ENCODE measurements around the gene KIT. TPM values are rescaled to one million over a fixed set of nuclear protein-coding genes. Genes with fewer than 3 reads are reported as not detected.

KIT gene
- total and polyA plus RNA-seq, 2 donors from 2014 or later, result 7.7 to 38.1 TPM

- Histone ChIP-seq H3K9me3 (ENCODE audit: control insufficient read depth in 2 of 3, insufficient read depth in 1 of 3, low read length in 3 of 3) (no peaks in the 10 kb centered on the region), H3K4me3 (ENCODE audit: low read length in 3 of 3) (no peak overlapping the region), H3K27me3 (ENCODE audit: control insufficient read depth, insufficient read depth, low read length) (no peaks in the 10 kb centered on the region), H3K27ac (ENCODE audit: low read depth in 2 of 2, low read length in 2 of 2) (no peak overlapping the region), H3K36me3 (ENCODE audit: control insufficient read depth in 2 of 3, insufficient read depth in 3 of 3, low read length in 3 of 3) (no peaks in the 10 kb centered on the region), H3K4me1 (ENCODE audit: control insufficient read depth in 2 of 3, insufficient read depth in 2 of 3, low read depth in 1 of 3, low read length in 3 of 3) (no peaks in the 10 kb centered on the region), H3K9ac (ENCODE audit: low read length in 3 of 3) (no peak overlapping the region)
- no peak for FAIRE-seq
- no peak for TF ChIP-seq CTCF (IDR thresholded peaks at IDR 0.05; ENCODE audit: borderline replicate concordance, extremely low read depth, insufficient read depth)
- intact Hi-C loops (cut with DNase I), result no loop called here
- DNase-seq, result no peak
Measured at GRCh38 chr4:54741202-54741601, 83.4 kb downstream of the KIT start.

GRCh38 chr4:54742636-54743399, 85.1 kb downstream of the KIT start:
- intact Hi-C loops (cut with DNase I), result no loop called here
- H3K36me3 ChIP-seq (ENCODE audit: control insufficient read depth in 2 of 3, insufficient read depth in 3 of 3, low read length in 3 of 3), result no peaks in the 10 kb centered on the region
- H3K9me3 ChIP-seq (ENCODE audit: control insufficient read depth in 2 of 3, insufficient read depth in 1 of 3, low read length in 3 of 3), result no peaks in the 10 kb centered on the region
- no peak for FAIRE-seq
- TF ChIP-seq CTCF (IDR thresholded peaks at IDR 0.05; ENCODE audit: borderline replicate concordance, extremely low read depth, insufficient read depth), result no peak
- H3K9ac ChIP-seq (ENCODE audit: low read length in 3 of 3), result no peak overlapping the region
- H3K27me3 ChIP-seq (ENCODE audit: control insufficient read depth, insufficient read depth, low read length), result no peaks in the 10 kb centered on the region
- no peaks in the 10 kb centered on the region for H3K4me1 ChIP-seq (ENCODE audit: control insufficient read depth in 2 of 3, insufficient read depth in 2 of 3, low read depth in 1 of 3, low read length in 3 of 3)
- DNase-seq, result no peak
- H3K4me3 ChIP-seq (ENCODE audit: low read length in 3 of 3), result no peak overlapping the region
- no peak overlapping the region for H3K27ac ChIP-seq (ENCODE audit: low read depth in 2 of 2, low read length in 2 of 2)

- Histone ChIP-seq H3K9me3 (ENCODE audit: control insufficient read depth in 2 of 3, insufficient read depth in 1 of 3, low read length in 3 of 3) (no peaks in the 10 kb centered on the region), H3K4me1 (ENCODE audit: control insufficient read depth in 2 of 3, insufficient read depth in 2 of 3, low read depth in 1 of 3, low read length in 3 of 3) (no peaks in the 10 kb centered on the region), H3K27me3 (ENCODE audit: control insufficient read depth, insufficient read depth, low read length) (no peaks in the 10 kb centered on the region), H3K36me3 (ENCODE audit: control insufficient read depth in 2 of 3, insufficient read depth in 3 of 3, low read length in 3 of 3) (no peaks in the 10 kb centered on the region), H3K27ac (ENCODE audit: low read depth in 2 of 2, low read length in 2 of 2) (no peak overlapping the region), H3K4me3 (ENCODE audit: low read length in 3 of 3) (no peak overlapping the region), H3K9ac (ENCODE audit: low read length in 3 of 3) (no peak overlapping the region)
- no peak for FAIRE-seq
- no peak for TF ChIP-seq CTCF (IDR thresholded peaks at IDR 0.05; ENCODE audit: borderline replicate concordance, extremely low read depth, insufficient read depth)
- DNase-seq, result no peak
- intact Hi-C loops (cut with DNase I), result no loop called here
Measured at GRCh38 chr4:54743562-54743961, 85.8 kb downstream of the KIT start.
